ENCODE results near the gene ACR.

Gene ACR

GRCh38 chr22:50702821-50703725 is 34.9 kb upstream of the ACR start:
- DNase-seq (ENCODE audit: low spot score), result no peak

GRCh38 chr22:50703726-50704509 is 34.1 kb upstream of the ACR start:
- no peak for DNase-seq (ENCODE audit: low spot score)

- no peak for DNase-seq (ENCODE audit: low spot score)
These were observed 33.3 kb upstream of the ACR start for GRCh38 chr22:50704510-50705218.

- DNase-seq (ENCODE audit: low spot score), result no peak
These were observed 32.7 kb upstream of the ACR start for GRCh38 chr22:50705219-50705691.

- DNase-seq (ENCODE audit: low spot score), result no peak
These were observed 32.1 kb upstream of the ACR start for GRCh38 chr22:50705851-50706351.

- no peak for DNase-seq (ENCODE audit: low spot score)
These were observed 31.4 kb upstream of the ACR start for GRCh38 chr22:50706481-50707125.

- DNase-seq (ENCODE audit: low spot score), result no peak
These were observed 29.5 kb upstream of the ACR start for GRCh38 chr22:50708474-50708873.

- no peak for DNase-seq (ENCODE audit: low spot score)
These were observed 29.0 kb upstream of the ACR start for GRCh38 chr22:50708996-50709395.

- no peak for DNase-seq (ENCODE audit: low spot score)
These were observed 27.8 kb upstream of the ACR start for GRCh38 chr22:50710221-50710620.

GRCh38 chr22:50710886-50711285 is 27.1 kb upstream of the ACR start:
- DNase-seq (ENCODE audit: low spot score), result no peak

- no peak for DNase-seq (ENCODE audit: low spot score)
These were observed 26.3 kb upstream of the ACR start for GRCh38 chr22:50711446-50712340.

GRCh38 chr22:50712341-50713007 is 25.5 kb upstream of the ACR start:
- DNase-seq (ENCODE audit: low spot score), result no peak

- no peak for DNase-seq (ENCODE audit: low spot score)
These were observed 25.0 kb upstream of the ACR start for GRCh38 chr22:50713008-50713385.

GRCh38 chr22:50713571-50714056 is 24.4 kb upstream of the ACR start:
- DNase-seq (ENCODE audit: low spot score), result no peak

GRCh38 chr22:50714150-50714549 is 23.9 kb upstream of the ACR start:
- no peak for DNase-seq (ENCODE audit: low spot score)

- no peak for DNase-seq (ENCODE audit: low spot score)
These were observed 23.3 kb upstream of the ACR start for GRCh38 chr22:50714631-50715179.

- no peak for DNase-seq (ENCODE audit: low spot score)
These were observed 22.8 kb upstream of the ACR start for GRCh38 chr22:50715250-50715649.

- DNase-seq (ENCODE audit: low spot score), result no peak
These were observed 22.2 kb upstream of the ACR start for GRCh38 chr22:50715776-50716175.

GRCh38 chr22:50716290-50717024 is 21.5 kb upstream of the ACR start:
- no peak for DNase-seq (ENCODE audit: low spot score)
